Measurements from ENCODE around the gene TTC19.
"Not testable (repeated sequence)": the region's sequence is repeated elsewhere in the genome, so short reads cannot be mapped to it uniquely, and the experiment has no call there.

The TTC19 gene

DNA sequence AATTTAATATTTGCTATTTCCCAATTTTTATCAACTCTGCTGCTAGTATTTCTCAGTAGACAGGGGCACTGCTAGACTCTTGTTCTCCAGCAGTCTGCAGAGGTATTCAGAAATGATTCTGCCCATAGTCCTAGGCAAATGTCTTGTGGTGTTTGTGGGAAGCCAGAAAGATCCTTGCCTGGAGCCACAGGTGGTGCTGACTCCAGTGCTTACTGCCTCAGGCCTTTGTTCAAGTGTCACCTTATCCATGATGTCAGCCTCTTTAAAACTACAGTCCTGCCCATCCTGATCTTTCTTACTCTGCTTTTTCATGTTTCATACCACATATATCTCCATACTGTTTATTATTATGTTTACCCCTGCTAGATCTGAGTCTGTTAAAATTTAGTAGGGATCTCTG is 26.6 kb upstream of the TTC19 start:
- no peak for DNase-seq (ENCODE audit: low spot score)

DNA sequence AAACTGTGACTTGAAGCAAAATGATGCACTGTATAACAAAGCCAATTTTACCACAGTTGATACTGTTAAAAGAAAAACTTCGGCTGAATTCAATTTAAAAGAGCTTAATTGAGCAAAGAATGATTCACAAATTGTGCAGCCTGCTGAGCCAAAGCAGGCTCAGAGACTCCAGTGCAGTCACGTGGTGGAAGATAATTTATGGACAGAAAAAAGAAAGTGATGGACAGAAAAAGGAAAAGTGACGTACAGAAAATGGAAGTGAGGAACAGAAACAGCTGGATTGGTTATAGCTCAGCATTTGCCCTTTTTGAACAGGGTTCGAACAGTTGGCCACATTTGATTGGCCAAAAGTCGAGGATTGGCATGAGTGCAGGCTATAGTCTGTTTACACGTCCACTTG is 25.8 kb upstream of the TTC19 start:
- no peak for DNase-seq (ENCODE audit: low spot score)

DNA sequence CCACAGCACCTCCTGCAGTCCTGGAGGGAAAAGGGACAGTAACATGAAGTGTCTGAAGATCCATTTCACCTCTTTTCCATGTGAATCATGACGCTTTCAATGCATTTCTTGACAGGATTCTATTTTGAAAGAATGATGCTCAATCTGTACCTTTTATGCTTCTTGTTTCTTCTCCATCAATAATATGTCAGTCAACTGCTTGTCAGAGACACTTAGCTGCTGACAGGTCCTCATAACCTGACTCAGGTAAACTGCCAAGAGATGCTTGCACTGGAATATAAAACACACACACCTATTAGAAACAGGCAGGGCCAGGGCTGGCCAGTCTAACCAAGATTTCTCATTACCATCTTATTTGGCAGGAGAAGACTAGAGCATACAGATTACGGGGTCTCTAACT is 21.7 kb upstream of the TTC19 start:
- DNase-seq (ENCODE audit: low spot score): no peak

DNA sequence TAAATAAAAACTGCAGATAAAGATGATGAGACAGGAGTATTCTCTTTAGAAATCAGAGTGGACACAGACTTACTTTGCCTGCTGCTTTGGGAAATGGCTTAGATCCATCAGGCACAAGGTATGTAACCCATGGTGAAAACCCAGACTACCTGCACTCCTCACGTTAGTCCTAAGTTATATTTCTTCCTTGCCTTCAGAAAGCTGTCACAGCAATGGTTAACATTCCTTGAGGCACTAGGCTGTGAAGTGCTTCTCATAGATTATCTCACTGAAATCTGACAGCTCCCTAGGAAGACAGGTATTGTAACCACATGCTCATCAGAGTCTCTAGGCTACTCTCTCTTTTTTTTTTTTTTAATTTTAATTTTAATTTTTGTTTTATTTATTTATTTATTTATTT is 21.0 kb upstream of the TTC19 start:
- DNase-seq (ENCODE audit: low spot score): no peak

DNA sequence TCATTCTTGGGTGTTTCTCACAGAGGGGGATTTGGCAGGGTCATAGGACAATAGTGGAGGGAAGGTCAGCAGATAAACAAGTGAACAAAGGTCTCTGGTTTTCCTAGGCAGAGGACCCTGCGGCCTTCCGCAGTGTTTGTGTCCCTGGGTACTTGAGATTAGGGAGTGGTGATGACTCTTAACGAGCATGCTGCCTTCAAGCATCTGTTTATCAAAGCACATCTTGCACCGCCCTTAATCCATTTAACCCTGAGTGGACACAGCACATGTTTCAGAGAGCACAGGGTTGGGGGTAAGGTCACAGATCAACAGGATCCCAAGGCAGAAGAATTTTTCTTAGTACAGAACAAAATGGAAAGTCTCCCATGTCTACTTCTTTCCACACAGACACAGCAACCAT is 20.6 kb upstream of the TTC19 start:
- DNase-seq (ENCODE audit: low spot score): not testable (repeated sequence)

DNA sequence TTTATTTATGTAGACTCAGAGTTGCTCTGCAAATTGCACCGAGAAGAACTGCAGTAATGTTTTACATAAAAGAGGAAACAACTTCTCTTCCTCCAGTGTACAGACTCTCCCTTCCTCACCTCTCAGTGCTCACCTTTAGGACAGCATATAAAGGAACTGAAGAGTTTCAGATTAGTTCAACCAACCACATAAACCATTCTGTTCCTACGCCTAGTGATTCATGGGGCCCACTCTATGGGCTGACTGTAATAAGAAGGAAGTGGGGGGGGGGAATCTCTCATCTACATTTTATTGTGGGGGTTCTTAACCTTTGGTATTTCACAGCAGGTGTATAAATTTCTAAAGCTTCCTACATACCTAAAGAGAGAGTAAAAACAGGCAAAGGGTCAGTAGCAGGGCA is 18.4 kb upstream of the TTC19 start:
- peak; percentile 54 for DNase-seq (ENCODE audit: low spot score)

DNA sequence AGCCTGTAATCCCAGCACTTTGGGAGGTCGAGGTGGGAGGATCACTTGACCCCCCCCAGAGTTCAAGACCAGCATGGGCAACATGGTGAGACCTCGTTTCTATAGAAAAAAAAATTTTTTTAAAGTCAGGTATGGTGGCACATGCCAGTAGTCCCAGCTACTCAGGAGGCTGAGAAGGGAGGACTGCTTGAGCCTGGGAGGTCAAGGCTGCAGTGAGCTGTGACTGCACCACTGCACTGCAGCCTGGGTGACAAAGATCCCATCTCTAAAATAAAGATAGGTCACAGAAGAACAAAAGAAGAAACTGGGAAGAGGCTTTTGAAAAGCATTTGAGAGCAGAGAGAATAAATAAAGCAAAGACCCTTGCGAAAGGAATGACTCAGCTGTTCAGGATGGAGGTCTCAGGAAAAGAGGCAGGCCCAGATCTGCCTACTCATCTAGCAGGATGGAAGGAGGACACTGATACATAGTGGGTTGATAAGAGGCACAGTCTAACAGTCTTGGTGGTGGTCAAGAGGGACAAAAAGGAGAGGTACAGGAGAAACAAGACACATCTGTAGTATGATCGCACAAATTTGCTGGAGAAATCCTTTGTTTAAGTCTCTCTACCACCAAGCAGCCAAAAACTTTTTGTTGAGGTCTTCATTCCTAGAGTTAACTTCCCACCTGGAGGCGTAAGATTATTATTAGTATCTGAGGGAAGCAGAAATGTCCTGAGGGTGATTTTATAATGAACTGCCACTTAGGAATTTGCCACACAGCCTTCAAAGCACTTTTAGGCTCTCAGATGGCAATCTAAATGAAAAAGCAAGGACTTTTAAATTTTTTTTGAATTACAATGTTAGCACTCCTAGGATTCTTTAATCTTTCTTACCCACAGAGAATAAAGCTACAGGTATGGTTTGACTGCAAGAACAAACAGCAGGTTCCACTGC is 17.7 kb upstream of the TTC19 start:
- DNase-seq (ENCODE audit: low spot score): no peak

DNA sequence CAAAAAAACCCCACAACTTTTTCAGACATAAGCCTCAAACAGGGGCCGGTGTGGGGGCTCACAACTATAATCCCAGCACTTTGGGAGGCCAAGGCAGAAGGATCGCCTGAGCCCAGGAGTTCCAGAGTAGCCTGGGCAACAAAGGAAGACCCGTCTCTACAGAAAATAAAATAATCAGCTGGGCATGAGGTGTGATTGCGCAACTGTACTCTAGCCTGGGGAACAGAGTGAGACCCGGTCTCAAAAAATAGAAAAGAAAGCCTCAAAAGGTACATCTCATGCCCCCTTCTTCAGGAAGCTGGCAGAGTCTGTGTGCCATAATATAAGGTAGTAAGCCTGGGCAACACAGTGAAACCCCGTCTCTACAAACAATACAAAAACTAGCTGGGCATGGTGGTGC is 3.3 kb upstream of the TTC19 start:
- no peak for DNase-seq (ENCODE audit: low spot score)

DNA sequence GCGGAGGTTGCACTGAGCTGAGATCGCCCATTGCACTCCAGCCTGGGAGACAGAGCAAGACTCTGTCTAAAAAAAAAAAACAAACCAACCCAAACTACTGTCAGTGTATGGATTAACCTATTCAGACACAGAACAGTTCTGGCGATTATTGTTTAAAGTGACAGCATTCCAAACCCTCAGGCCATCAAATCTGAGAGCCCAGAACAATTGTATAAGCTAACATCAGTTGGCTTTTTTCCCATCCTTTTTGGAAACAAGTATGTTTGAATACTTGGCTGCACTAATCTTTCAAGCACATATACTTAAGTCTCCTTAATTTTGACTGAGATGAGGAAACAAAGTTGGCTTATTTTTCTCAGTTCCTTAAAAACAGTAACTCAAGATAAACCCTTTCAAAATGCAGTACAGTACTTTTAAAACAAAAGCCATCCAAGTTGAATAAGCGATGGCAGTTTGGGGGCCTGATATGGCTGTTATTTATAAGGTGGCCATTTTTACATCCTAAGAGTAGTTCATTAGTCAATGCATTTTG is 1.5 kb upstream of the TTC19 start:
- no peak for DNase-seq (ENCODE audit: low spot score)

DNA sequence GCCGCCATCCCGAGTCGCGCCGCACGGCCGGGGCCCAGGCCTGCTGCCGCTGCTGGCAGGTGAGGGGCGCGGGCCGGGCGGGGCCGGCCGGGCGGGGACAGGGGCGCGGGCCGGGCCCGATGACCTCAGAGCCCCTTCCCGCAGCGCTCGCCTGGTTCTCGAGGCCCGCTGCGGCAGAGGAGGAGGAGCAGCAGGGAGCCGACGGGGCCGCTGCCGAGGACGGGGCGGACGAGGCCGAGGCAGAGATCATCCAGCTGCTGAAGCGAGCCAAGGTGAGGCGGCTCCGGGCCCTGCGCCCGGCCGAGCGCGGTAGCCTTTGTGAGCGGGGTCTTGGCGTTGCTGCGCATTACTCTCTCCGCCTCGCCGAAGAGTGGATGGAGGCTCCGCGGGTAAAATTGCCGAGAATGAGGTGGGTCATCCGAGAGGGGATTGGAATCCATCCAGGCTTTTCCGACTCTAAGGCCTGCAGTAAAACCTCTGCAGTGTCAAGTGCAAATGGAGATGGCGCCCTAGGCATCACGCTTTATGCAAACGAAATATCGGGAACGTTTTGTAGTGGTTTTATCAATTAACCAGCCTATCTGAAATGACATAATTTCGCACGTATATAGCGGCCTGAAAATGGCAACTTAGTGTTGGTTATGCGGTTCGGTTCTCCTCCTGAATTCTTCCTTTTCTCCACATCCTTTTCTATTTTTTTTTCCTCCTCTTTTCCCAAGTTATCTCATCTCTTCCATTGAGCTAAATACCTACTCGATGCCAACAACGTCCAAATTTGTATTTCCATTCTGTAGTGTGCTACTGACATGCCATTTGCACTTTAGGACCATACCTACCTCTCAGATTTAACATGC is 577 bp downstream of the TTC19 start:
- peak; percentile 8 for DNase-seq (ENCODE audit: low spot score)

DNA sequence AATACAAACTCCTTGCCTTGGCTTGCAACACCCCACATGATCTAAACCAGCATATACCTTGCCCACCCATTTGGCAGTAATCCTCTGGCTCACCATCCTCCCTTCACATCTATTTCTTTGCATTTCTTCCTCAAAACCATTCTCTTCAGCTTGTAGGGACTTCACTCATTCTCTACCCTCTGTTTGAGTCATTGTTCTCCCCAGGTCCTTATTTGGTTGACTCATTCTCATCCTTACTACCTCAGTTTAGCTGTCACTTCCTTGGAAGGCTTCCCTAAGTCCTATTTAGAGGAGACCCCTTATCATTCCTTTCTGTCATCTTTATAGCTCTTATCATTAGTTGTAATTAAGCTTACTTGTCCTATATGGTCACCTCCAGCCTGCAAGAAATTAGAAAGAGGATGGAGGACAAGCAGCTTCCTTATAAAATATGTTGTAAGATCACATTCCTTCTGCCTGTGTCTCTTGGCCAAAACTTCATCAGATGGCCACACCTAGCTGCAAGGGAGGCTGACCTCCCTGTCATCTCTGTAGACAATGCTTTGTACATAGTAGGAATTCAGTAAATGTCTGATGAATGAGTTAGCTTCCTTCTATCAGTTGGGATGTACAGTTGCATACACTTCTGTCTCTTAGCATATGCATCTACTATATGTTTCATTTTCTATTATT is 1.7 kb downstream of the TTC19 start:
- DNase-seq (ENCODE audit: low spot score): peak; percentile 58

DNA sequence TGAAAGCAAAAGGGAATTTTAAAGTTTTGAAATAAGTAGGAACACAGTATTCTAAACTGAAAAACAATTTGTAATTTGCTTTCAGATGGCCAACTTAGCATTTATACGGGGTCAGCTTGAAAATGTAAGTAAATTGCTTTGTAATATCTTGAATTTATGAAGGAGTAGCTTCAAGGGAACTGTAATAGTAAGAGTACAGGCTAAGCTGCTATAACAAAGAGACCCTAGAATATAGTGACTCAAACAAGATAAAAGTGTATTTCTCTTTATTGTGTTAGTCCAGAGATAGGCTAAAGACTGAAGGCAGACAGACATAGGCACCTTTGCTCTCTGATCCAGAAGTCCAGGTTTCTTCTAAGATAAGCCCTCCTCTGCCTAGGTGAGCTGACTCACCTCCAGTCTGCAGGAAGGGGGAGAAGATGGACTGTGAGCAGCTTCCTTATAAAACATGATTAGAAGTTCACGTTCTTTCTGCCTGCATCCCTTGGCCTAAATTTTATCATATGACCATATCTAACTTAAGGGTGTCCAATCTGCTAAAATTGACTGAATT is 3.2 kb downstream of the TTC19 start:
- DNase-seq (ENCODE audit: low spot score): no peak

DNA sequence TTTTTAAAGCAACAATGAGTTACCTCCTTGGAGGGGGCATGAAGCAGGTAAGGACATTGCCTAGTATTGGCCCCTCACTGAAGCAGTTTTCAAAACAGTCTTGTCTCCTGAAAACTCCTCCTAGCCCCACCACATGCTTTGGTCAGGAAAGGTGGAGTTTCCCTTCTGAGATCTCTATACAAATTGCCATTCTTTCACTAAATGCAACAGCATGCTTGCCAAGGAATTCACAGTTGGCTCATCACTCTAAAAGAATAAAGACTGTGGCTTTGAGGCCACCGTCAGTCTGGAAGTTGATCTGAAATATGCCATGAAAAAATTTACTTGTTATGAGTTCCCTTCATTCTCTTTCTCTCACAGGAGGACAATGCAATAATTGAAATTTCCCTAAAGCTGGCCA is 4.2 kb downstream of the TTC19 start:
- DNase-seq (ENCODE audit: low spot score): no peak

DNA sequence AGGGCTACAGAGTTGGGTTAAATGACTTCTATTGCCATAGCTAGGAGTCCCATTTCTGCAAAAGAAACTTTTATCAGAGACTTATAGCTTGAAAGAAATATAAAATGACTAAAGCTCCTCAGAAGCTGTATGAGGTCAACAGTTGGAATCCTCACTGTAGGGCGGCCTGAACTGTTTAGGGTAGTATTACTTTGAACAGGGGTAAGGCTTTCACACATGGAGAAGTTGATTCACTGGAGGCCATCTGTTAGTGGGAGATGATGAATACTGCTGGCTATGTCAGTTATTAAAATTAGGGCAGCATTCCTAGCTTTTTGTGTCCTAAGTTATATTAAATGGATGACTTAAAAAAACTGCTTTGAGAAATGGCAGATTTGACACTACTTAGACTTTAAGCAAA is 6.0 kb downstream of the TTC19 start:
- no peak for DNase-seq (ENCODE audit: low spot score)

DNA sequence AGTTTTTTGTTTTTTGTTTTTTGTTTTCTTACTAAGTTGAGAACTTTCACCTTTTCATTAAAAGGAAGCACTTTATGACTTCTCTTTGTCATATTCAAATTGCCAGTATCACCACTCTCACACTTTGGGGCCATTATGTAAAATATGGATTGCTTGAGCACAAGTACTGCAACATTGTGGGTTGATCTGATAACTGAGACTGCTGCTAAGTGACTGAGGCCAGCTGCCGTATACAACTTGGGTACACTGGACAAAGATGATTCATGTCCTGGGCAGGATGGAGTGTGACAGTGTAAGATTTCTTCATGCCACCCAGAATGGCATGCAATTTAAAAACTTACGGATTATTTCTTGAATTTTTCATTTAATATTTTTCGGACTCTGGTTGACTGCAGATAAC is 7.8 kb downstream of the TTC19 start:
- DNase-seq (ENCODE audit: low spot score): peak; percentile 44

DNA sequence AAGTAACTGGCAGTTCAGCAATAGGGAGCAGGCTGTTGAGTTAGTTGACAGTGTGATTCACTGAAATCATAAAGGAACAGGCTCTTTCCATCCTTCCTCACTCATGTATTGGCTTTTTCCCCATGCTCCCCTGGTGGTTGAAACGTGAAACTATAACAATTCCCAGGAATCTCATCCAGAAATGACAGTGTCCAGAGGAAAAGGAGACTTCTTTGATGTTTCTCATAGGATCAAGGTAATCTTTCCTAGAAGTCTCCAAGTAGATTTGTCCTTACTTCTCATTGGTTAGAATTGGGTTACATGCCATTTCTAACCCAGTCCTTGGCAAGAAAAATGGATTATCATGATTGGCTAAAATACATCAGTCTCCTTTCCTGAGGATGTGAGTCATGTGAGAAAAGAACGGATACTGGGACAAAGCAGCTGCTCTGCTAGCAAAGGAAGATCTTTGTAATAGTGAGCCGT is 14.4 kb downstream of the TTC19 start:
- no peak for DNase-seq (ENCODE audit: low spot score)

DNA sequence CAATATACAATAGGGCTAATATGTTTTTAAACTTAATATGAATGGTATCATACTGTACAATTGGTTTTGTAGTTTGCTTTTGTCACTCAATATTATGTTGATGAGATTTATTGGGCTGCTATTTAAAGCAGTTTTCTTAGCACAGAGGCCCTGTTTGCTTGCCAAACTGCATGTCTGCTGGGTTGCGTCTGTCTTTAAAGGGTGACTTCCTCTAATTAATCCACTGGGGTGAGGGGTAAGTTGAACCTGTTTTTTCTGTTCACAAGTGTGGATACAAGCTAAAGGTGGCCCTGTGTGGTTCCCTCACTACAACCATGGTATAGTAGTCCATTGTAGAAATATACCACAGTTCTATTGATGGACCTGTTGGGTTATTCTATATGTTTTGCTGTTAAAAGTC is 19.7 kb downstream of the TTC19 start:
- no peak for DNase-seq (ENCODE audit: low spot score)

DNA sequence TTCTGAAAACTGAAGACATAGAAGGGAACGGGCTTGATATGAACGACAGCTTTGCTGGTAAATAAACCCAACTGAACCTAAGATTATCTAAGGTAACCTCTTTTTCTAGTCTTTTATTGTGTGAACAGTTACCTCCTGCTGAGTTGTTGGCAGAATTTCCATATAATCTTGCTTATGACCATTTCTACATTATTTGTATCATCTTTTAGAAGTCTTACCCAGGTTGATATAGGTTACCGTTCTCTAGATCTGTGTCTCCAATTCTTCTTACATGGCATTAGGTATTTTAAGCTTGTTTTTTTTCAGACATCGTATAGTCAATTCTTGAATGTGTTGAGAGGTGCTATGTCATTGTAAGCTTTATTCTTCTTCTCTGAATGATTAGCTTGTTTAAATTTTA is 24.3 kb downstream of the TTC19 start:
- DNase-seq (ENCODE audit: low spot score): no peak

DNA sequence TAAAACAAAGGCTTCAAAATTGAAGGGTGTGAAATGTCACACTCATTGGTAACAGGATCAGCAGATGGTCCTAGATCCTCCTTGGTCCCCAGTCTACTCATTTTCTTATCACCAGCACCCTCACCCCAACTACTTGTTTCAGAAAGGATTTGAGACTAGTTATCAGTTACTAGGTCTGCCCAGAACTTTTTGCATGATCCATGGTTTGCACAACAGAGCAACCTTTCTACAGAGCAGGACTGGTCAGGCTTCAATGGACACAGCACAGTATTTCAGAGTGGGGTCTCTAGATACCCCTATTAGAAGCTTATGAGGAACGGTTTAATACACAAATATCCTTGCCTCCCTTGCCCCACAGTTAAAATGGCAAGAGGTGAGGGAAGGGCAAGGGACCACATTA is 25.6 kb downstream of the TTC19 start:
- no peak for DNase-seq (ENCODE audit: low spot score)

DNA sequence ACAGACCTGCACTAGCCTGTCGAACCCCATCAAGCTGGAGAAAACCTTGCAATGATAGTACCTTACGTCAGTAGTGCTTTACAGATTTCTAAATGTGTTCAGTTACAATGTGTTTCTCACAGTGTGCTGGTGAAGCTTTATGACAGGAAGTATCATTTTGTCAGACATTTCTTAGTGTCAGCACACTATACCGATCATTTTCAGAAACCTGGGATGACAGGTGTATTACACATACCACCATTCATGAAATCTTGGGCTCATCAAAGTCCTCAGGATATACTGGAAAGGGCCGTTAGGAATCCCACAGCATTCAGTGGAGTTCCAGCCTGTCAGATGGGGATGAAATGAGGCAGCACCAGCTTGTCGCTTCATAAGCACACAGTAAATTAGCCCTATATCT is 27.3 kb downstream of the TTC19 start:
- no peak for DNase-seq (ENCODE audit: low spot score)

DNA sequence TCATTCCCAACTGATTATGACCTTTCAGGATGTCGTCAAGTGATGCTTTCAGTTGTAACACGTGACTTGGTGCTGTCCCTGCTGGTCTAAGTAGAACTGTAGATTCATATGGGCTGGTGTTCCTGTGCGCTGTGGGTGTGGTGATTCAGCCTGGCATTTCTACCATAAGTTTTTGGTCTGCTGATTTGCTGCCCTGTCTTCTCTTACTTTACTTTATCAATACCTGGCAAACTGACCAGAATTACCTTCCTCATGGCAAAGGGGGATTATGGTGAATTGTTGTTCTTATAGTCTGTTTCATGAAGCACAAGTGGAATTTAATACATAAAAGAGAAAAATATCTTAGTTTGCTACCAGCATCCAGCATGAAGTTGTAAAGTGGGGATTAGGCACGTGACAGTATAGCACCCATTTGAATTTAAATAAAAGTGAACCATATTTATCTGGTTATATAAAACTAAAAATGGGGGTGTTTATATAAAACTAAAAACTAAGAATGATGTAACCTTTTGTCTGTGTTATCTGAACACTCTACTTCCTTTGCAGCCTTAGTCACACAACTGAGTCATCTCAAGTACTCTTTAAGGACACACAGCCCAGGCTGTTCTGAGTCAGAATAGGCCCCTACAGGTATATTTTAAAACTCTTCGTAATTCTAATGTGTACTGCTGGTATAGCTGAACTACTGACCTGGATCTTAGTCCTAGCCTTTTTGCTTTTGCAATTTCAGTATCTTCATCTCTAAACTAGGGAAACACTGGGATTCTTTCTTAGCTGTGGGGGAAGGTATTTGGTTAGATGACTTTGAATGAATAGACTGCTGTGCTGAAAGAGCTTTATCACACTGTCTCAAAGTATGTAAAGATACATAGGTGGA is 28.3 kb downstream of the TTC19 start:
- peak; percentile 85 for DNase-seq (ENCODE audit: low spot score)

All from activated CD4-positive, alpha-beta T cell treated with anti-CD3 and anti-CD28 coated beads, Interleukin-2, Interleukin-4, amounts not matched to agents 100 ng/mL and 50 ng/mL, durations not matched to agents 16 hours and 8 hours (primary cell).